Esophagus (tissue), 2 donors: ENCODE data around the gene ZMYND8. TPM values are rescaled to one million over a fixed set of nuclear protein-coding genes. Genes with fewer than 3 reads are reported as not detected.

Experiments used
- H3K27ac ChIP-seq, 2 donors: one replicate each; pipeline ENCODE4 v1.5.1; 2013; ENCODE audit warnings: low read depth in 2 of 2, mild to moderate bottlenecking in 2 of 2, inconsistent platforms in 1 of 2, low read length in 1 of 2, moderate library complexity in 1 of 2
- H3K27me3 ChIP-seq, 2 donors: one replicate each; pipeline ENCODE4 v1.6.1; 2013; ENCODE audit warnings: low read length in 2 of 2, control low read depth in 1 of 2, mild to moderate bottlenecking in 1 of 2; ENCODE audit not compliant: insufficient read depth in 2 of 2, control insufficient read depth in 1 of 2
- H3K36me3 ChIP-seq, 2 donors: one replicate each; pipeline ENCODE4 v1.6.1; 2013; ENCODE audit warnings: low read length in 1 of 2; ENCODE audit not compliant: control insufficient read depth in 2 of 2, insufficient read depth in 2 of 2
- H3K4me1 ChIP-seq, 2 donors: one replicate each; pipeline ENCODE4 v1.6.1; 2013; ENCODE audit warnings: low read length in 1 of 2; ENCODE audit not compliant: control insufficient read depth in 2 of 2, insufficient read depth in 2 of 2
- H3K4me3 ChIP-seq, 2 donors: one replicate each; pipeline ENCODE4 v1.5.1; 2013; ENCODE audit warnings: low read length in 2 of 2, mild to moderate bottlenecking in 2 of 2, low read depth in 1 of 2, moderate library complexity in 1 of 2
- H3K9me3 ChIP-seq, 2 donors: one replicate each; pipeline ENCODE4 v1.6.1; 2013; ENCODE audit warnings: mild to moderate bottlenecking in 2 of 2, low read depth in 1 of 2, low read length in 1 of 2, moderate library complexity in 1 of 2; ENCODE audit not compliant: control insufficient read depth in 2 of 2, insufficient read depth in 1 of 2
- WGBS, 2 donors: extraction: QIAGEN DNeasy Blood & Tissue Kit; methylation state at CpG; one replicate each; pipeline ENCODE4 v1.1.7; 2013; 5-methylcytosine and 5-hydroxymethylcytosine counted together
- polyA plus RNA-seq, 2 donors: library from polyadenylated mRNA; stranded (reverse); fragments of 200-250 nt; gene quantifications; one replicate each; pipeline ENCODE4 v1.2.3, GENCODE V29; 2013
- donor health status: healthy with polysubstance abuse.
- donor health status: Bipolar disorder and iron deficiency.

ZMYND8 gene
- polyA plus RNA-seq, 2 donors = 8.8 to 18.7 TPM

- Histone ChIP-seq H3K36me3 (peaks cover 0 to 15% of the 10 kb centered on the region in 2 donors), H3K4me1 (no peaks in the 10 kb centered on the region)
Measured at GRCh38 chr20:47273591-47274235, 82.8 kb downstream of the ZMYND8 start.

GRCh38 chr20:47272893-47273590, 83.5 kb downstream of the ZMYND8 start:
- H3K9me3 ChIP-seq = no peaks in the 10 kb centered on the region
- no peaks in the 10 kb centered on the region for H3K27me3 ChIP-seq
- H3K27ac ChIP-seq = no peak overlapping the region
- peaks cover under 1 to 15% of the 10 kb centered on the region in 2 donors for H3K36me3 ChIP-seq
- 76 to 79% methylated on average over 8 of the region's 8 CpGs for WGBS, 2 donors
- no peaks in the 10 kb centered on the region for H3K4me1 ChIP-seq
- H3K4me3 ChIP-seq = no peak overlapping the region

More at GRCh38 chr20:47273591-47274235, 82.8 kb downstream of the ZMYND8 start:
- Histone ChIP-seq H3K4me3 (no peak overlapping the region), H3K27ac (peak overlapping the region; percentile 26 to 52), H3K9me3 (no peaks in the 10 kb centered on the region), H3K27me3 (no peaks in the 10 kb centered on the region)
- 91 to 94% methylated on average over 2 of the region's 2 CpGs for WGBS, 2 donors

- no peak overlapping the region for H3K27ac ChIP-seq
- peaks cover 4 to 15% of the 10 kb centered on the region in 2 donors for H3K36me3 ChIP-seq
Measured at GRCh38 chr20:47271046-47271615, 85.4 kb downstream of the ZMYND8 start.

GRCh38 chr20:47269309-47270165, 87.0 kb downstream of the ZMYND8 start:
- H3K27ac ChIP-seq = peak overlapping the region in 1 of 2 donors; percentile 14
- peaks cover 4 to 11% of the 10 kb centered on the region in 2 donors for H3K36me3 ChIP-seq
- H3K27me3 ChIP-seq = no peaks in the 10 kb centered on the region
- 88 to 90% methylated on average over 7 of the region's 7 CpGs for WGBS, 2 donors
- H3K4me1 ChIP-seq = peaks cover 0 to 5% of the 10 kb centered on the region in 2 donors
- H3K9me3 ChIP-seq = no peaks in the 10 kb centered on the region
- no peak overlapping the region for H3K4me3 ChIP-seq

More at GRCh38 chr20:47271046-47271615, 85.4 kb downstream of the ZMYND8 start:
- Histone ChIP-seq H3K9me3 (no peaks in the 10 kb centered on the region), H3K4me3 (no peak overlapping the region), H3K27me3 (no peaks in the 10 kb centered on the region), H3K4me1 (peaks cover 0 to under 1% of the 10 kb centered on the region in 2 donors)
- whole genome bisulfite sequencing, 2 donors = 82 to 93% methylated on average over 6 to 7 of the region's 7 CpGs

GRCh38 chr20:47267621-47268020, 88.9 kb downstream of the ZMYND8 start:
- Histone ChIP-seq H3K36me3 (peaks cover 4 to 11% of the 10 kb centered on the region in 2 donors), H3K9me3 (no peaks in the 10 kb centered on the region), H3K4me3 (no peak overlapping the region), H3K4me1 (peaks cover 0 to 5% of the 10 kb centered on the region in 2 donors), H3K27me3 (no peaks in the 10 kb centered on the region), H3K27ac (no peak overlapping the region)
- 81 to 91% methylated on average over 5 of the region's 5 CpGs for WGBS, 2 donors

GRCh38 chr20:47266847-47267515, 89.5 kb downstream of the ZMYND8 start:
- Histone ChIP-seq H3K36me3 (peaks cover 4 to 11% of the 10 kb centered on the region in 2 donors), H3K27ac (no peak overlapping the region), H3K9me3 (no peaks in the 10 kb centered on the region), H3K27me3 (no peaks in the 10 kb centered on the region), H3K4me1 (peaks cover 0 to 5% of the 10 kb centered on the region in 2 donors), H3K4me3 (no peak overlapping the region)
- WGBS, 2 donors = 71 to 84% methylated on average over 7 of the region's 7 CpGs

- Histone ChIP-seq H3K27me3 (no peaks in the 10 kb centered on the region), H3K4me3 (no peak overlapping the region), H3K36me3 (peaks cover 4 to 7% of the 10 kb centered on the region in 2 donors), H3K4me1 (peaks cover 0 to 5% of the 10 kb centered on the region in 2 donors), H3K9me3 (no peaks in the 10 kb centered on the region), H3K27ac (no peak overlapping the region)
- 93 to 94% methylated on average over 5 of the region's 5 CpGs for WGBS, 2 donors
Measured at GRCh38 chr20:47265984-47266383, 90.5 kb downstream of the ZMYND8 start.

- peaks cover 4 to 9% of the 10 kb centered on the region in 2 donors for H3K36me3 ChIP-seq
Measured at GRCh38 chr20:47265214-47265613, 91.3 kb downstream of the ZMYND8 start.

More at GRCh38 chr20:47265214-47265613, 91.3 kb downstream of the ZMYND8 start:
- Histone ChIP-seq H3K4me3 (no peak overlapping the region), H3K9me3 (no peaks in the 10 kb centered on the region), H3K27ac (no peak overlapping the region), H3K4me1 (peaks cover 0 to 5% of the 10 kb centered on the region in 2 donors), H3K27me3 (no peaks in the 10 kb centered on the region)
- 84 to 90% methylated on average over 6 of the region's 6 CpGs for WGBS, 2 donors
